Lower leg skin (tissue), 3 donors: Measurements from ENCODE around the gene HCN4.

Source experiments
- POLR2A ChIP-seq, 2 donors: fragments of 450-650 bp; IDR thresholded peaks; one replicate each; pipeline ENCODE4 v1.6.1; 2016 to 2017; ENCODE audit warnings: antibody characterized with exemption in 2 of 2, mild to moderate bottlenecking in 1 of 2, moderate library complexity in 1 of 2
- TF ChIP-seq, protein P1 (sequence below), 3 donors: fragments of 450-650 bp; IDR thresholded peaks; one replicate each; pipeline ENCODE4 v1.5.1; 2016; ENCODE audit warnings: antibody characterized with exemption in 3 of 3, mild to moderate bottlenecking in 3 of 3, moderate library complexity in 2 of 3

DNA sequence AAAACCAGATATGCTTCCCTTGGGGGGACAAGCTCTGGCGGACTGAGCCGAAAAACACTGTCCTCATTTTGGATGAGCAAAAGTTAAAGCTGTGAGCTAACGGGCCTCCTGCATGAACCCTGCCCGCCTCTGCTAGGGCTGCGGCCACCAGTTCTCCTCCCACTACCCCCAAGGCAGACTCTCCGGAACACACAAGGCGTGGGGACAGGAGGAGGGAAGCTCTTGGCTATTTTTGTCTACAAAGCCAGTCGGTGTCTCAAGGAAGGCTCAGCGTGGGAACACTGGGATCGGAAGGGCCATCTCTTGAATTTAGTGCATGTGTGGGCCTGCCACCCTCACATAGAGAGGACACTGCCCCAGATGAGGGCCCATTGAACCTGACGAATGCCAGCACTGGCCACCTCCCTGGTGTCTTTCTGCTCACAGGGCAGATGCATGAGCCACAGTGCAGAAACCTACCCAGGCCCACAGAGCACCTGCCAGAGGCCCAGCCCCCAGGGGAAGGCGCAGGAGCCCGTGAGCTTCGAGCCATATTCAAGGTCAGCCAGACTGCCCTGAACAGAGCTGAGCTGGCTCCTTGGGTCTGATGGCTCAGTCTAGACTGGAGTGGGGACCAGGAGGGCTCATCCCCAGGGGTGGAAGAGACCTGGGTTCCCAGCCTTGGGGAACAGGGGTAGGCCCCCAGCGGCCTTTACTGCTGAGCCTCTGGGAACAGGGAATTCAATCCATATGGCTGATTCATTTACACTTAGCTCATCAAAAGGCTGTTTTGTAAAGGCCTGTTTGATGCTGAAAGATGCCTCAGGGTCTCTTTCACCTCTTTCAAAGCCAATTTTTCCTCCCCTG, 38.3 kb downstream of the HCN4 start:
- no peak for TF ChIP-seq POLR2A (IDR thresholded peaks at IDR 0.05)
- TF ChIP-seq, protein P1, sequence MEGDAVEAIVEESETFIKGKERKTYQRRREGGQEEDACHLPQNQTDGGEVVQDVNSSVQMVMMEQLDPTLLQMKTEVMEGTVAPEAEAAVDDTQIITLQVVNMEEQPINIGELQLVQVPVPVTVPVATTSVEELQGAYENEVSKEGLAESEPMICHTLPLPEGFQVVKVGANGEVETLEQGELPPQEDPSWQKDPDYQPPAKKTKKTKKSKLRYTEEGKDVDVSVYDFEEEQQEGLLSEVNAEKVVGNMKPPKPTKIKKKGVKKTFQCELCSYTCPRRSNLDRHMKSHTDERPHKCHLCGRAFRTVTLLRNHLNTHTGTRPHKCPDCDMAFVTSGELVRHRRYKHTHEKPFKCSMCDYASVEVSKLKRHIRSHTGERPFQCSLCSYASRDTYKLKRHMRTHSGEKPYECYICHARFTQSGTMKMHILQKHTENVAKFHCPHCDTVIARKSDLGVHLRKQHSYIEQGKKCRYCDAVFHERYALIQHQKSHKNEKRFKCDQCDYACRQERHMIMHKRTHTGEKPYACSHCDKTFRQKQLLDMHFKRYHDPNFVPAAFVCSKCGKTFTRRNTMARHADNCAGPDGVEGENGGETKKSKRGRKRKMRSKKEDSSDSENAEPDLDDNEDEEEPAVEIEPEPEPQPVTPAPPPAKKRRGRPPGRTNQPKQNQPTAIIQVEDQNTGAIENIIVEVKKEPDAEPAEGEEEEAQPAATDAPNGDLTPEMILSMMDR (IDR thresholded peaks at IDR 0.05) = no peak
